Measurements from ENCODE around the gene ARMC6.

ARMC6 gene

GRCh38 chr19:19057720-19058119 lies 24.3 kb downstream of the ARMC6 start:
- no peak overlapping the region for H3K4me3 ChIP-seq (ENCODE audit: low read length)
- H3F3A ChIP-seq (ENCODE audit: control insufficient read depth, insufficient read depth) = no peaks in the 10 kb centered on the region
- H3K27ac ChIP-seq (ENCODE audit: low read depth, low read length) = no peak overlapping the region
- H4K20me1 ChIP-seq (ENCODE audit: control insufficient read depth, insufficient read depth, low read depth, low read length) = 0 out of 2 replicates have a peak, but pooled peaks cover 8% of the 10 kb centered on the region
- TF ChIP-seq CTCF (IDR thresholded peaks at IDR 0.05; ENCODE audit: low read depth, low read length, poor library complexity, severe bottlenecking) (no peak), EZH2phosphoT487 (IDR thresholded peaks at IDR 0.05; ENCODE audit: borderline replicate concordance, low read length) (no peak)
- H3K36me3 ChIP-seq (ENCODE audit: control insufficient read depth, low read length) = peaks cover 51% of the 10 kb centered on the region
- no peaks in the 10 kb centered on the region for H3K9me3 ChIP-seq (ENCODE audit: control insufficient read depth, insufficient read depth, low read length)
- no peaks in the 10 kb centered on the region for H3K9me2 ChIP-seq (replicated peaks; ENCODE audit: control insufficient read depth, low read length)
- no peaks in the 10 kb centered on the region for H3K27me3 ChIP-seq (ENCODE audit: control insufficient read depth, low read length)
- no peak overlapping the region for H3K4me2 ChIP-seq (ENCODE audit: low read length)
- peaks cover 3% of the 10 kb centered on the region for H3K4me1 ChIP-seq (ENCODE audit: control insufficient read depth, low read length)
- H3K79me2 ChIP-seq (ENCODE audit: control insufficient read depth, low read length) = no peaks in the 10 kb centered on the region

GRCh38 chr19:19059018-19059836 lies 25.8 kb downstream of the ARMC6 start:
- peaks cover 38% of the 10 kb centered on the region for H3K36me3 ChIP-seq (ENCODE audit: control insufficient read depth, low read length)
- no peaks in the 10 kb centered on the region for H3K27me3 ChIP-seq (ENCODE audit: control insufficient read depth, low read length)
- H3K4me1 ChIP-seq (ENCODE audit: control insufficient read depth, low read length) = peaks cover 9% of the 10 kb centered on the region
- H3K9me2 ChIP-seq (replicated peaks; ENCODE audit: control insufficient read depth, low read length) = no peaks in the 10 kb centered on the region
- no peak overlapping the region for H3K4me3 ChIP-seq (ENCODE audit: low read length)
- H3F3A ChIP-seq (ENCODE audit: control insufficient read depth, insufficient read depth) = no peaks in the 10 kb centered on the region
- TF ChIP-seq CTCF (IDR thresholded peaks at IDR 0.05; ENCODE audit: low read depth, low read length, poor library complexity, severe bottlenecking) = no peak
- no peak for TF ChIP-seq EZH2phosphoT487 (IDR thresholded peaks at IDR 0.05; ENCODE audit: borderline replicate concordance, low read length)
- 0 out of 2 replicates have a peak, but pooled peaks cover 5% of the 10 kb centered on the region for H4K20me1 ChIP-seq (ENCODE audit: control insufficient read depth, insufficient read depth, low read depth, low read length)
- peaks cover 2% of the 10 kb centered on the region for H3K79me2 ChIP-seq (ENCODE audit: control insufficient read depth, low read length)
- no peak overlapping the region for H3K27ac ChIP-seq (ENCODE audit: low read depth, low read length)
- no peak overlapping the region for H3K4me2 ChIP-seq (ENCODE audit: low read length)
- H3K9me3 ChIP-seq (ENCODE audit: control insufficient read depth, insufficient read depth, low read length) = no peaks in the 10 kb centered on the region

- Histone ChIP-seq H3K4me1 (ENCODE audit: control insufficient read depth, low read length) (peaks cover 14% of the 10 kb centered on the region), H3K9me3 (ENCODE audit: control insufficient read depth, insufficient read depth, low read length) (no peaks in the 10 kb centered on the region), H3F3A (ENCODE audit: control insufficient read depth, insufficient read depth) (no peaks in the 10 kb centered on the region), H3K4me3 (ENCODE audit: low read length) (no peak overlapping the region), H3K4me2 (ENCODE audit: low read length) (no peak overlapping the region), H3K9me2 (replicated peaks; ENCODE audit: control insufficient read depth, low read length) (no peaks in the 10 kb centered on the region), H3K27me3 (ENCODE audit: control insufficient read depth, low read length) (no peaks in the 10 kb centered on the region), H3K36me3 (ENCODE audit: control insufficient read depth, low read length) (peaks cover 30% of the 10 kb centered on the region), H3K27ac (ENCODE audit: low read depth, low read length) (no peak overlapping the region), H4K20me1 (ENCODE audit: control insufficient read depth, insufficient read depth, low read depth, low read length) (0 out of 2 replicates have a peak, but pooled peaks cover 3% of the 10 kb centered on the region), H3K79me2 (ENCODE audit: control insufficient read depth, low read length) (peaks cover 10% of the 10 kb centered on the region)
- TF ChIP-seq EZH2phosphoT487 (IDR thresholded peaks at IDR 0.05; ENCODE audit: borderline replicate concordance, low read length) (no peak), CTCF (IDR thresholded peaks at IDR 0.05; ENCODE audit: low read depth, low read length, poor library complexity, severe bottlenecking) (no peak)
Observed at GRCh38 chr19:19059837-19060611, 26.6 kb downstream of the ARMC6 start.

Data from DOHH2 (cell line).